ENCODE data around the gene GPRIN1.

The GPRIN1 gene

DNA sequence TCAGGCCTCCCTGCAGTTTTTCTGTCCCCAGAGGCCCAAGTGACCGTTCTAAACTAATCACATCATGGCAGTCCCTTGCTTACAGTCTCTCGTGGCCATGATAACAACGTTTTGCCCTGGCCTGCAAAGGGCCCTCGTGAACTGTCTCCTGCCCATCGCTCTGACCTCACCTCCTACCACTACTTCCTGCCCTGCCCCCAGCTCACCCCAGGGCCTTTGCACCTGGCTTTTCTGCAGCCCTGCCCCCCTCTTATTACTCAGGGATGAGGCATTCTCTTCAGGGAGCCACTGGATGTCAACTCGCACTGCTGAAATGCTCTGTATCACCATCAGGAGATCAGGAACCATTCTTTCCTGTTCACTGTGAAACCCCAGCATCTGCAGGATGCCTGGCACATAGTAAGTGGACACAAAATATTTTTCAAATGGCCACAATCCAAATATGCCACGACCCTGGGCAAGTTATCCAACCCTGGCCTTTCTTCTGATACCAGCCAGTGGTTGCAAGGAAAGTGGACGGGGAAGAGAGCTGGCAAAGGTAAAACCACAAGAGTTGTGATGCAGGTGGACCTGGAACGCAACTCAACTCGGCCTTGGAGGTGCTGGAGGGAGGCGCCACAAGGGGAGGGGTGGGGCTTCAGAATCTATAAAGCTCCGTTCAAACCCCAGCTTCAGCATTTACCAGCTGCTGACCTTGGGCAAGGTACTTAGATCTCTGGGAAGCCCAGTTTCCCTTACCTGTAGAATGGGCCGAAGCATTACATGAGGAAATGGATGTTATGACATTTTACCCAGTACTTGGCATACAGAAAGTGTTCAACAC lies 18.7 kb upstream of the GPRIN1 start (continued):
- no peak for TF ChIP-seq ZBTB49 (tag by site-specific recombination; IDR thresholded peaks at IDR 0.05; ENCODE audit: low read depth)
- peak; percentile 15; the same call in 1 of the 2 replicates for TF ChIP-seq ZNF664 (tag by site-specific recombination; IDR thresholded peaks at IDR 0.05)

DNA sequence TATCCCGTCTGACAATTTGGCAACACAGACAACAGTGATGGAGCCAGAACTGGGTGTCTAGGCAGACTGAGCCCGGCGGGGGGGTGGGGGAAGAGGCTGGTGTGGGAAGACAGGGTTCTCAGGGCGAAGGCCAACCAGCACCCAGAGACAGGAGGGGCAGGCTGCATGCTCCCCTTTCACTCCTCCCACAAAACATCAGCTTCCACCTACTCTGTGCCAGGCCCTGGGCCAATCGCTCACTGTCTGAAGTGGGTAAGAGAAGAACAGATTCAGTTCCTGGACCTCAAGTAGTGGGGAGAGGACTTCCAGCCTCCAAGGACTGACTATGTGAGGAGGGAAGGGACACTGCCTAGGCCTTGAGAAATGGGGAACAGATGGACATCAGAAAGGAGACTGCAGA lies 17.6 kb upstream of the GPRIN1 start:
- H3K27ac ChIP-seq (ENCODE audit: extremely low read depth, low read depth, low read length): no peak overlapping the region
- H3K4me3 ChIP-seq (ENCODE audit: low read depth, low read length): no peak overlapping the region
- H3K9me3 ChIP-seq (ENCODE audit: control insufficient read depth, insufficient read depth, low read depth, low read length): no peaks in the 10 kb centered on the region
- TF ChIP-seq ZFHX2 (tag by site-specific recombination; conservative IDR thresholded peaks at IDR 0.05) (peak; percentile 37; the same call in 1 of the 2 replicates), EGR2 (tag by site-specific recombination; IDR thresholded peaks at IDR 0.05; ENCODE audit: low read depth) (peak; percentile 18; the same call in 1 of the 2 replicates), GLIS1 (tag by site-specific recombination; IDR thresholded peaks at IDR 0.05) (no peak), ZBTB6 (tag by site-specific recombination; IDR thresholded peaks at IDR 0.05) (no peak)
- peaks cover 6% of the 10 kb centered on the region; the same call in 1 of the 2 replicates for H3K4me1 ChIP-seq (ENCODE audit: control insufficient read depth, insufficient read depth, low read length)
- H3K36me3 ChIP-seq (ENCODE audit: control insufficient read depth in 2 of 2, insufficient read depth in 1 of 2, low read length in 2 of 2): no peaks in the 10 kb centered on the region
- POLR2A ChIA-PET: no interaction called here
- CTCF ChIA-PET: interaction anchor here (1.0 kb wide), 1 partner anchor 30 kb away, joined by 4 read pairs; no protein-coding TSS in a partner anchor

DNA sequence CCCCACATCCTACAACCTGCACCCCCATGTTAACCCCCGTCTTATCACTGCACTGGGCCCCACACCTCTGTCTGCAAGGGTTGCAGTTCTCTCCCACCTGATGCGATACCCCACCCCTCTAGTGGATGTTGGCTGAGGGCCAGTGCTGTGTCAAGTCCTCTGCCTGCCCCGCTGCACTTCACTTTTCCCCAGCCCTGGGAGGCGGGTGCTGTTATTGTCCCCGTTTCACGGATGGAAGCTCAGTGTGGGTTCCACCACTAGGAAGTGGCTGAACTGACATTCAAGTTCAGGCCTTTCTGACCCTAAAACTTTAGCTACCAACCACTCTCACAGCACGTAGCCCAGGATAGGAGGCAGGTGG lies 16.9 kb upstream of the GPRIN1 start:
- ChIA-PET CTCF (interaction anchor here (1.0 kb wide), 1 partner anchor 31 kb away, joined by 4 read pairs; no protein-coding TSS in a partner anchor), POLR2A (no interaction called here)
- no peak; the same call in none of the 2 replicates for TF ChIP-seq ZFHX2 (tag by site-specific recombination; conservative IDR thresholded peaks at IDR 0.05)
- peak; percentile 55 for TF ChIP-seq GLIS1 (tag by site-specific recombination; IDR thresholded peaks at IDR 0.05)
- TF ChIP-seq, protein P1, sequence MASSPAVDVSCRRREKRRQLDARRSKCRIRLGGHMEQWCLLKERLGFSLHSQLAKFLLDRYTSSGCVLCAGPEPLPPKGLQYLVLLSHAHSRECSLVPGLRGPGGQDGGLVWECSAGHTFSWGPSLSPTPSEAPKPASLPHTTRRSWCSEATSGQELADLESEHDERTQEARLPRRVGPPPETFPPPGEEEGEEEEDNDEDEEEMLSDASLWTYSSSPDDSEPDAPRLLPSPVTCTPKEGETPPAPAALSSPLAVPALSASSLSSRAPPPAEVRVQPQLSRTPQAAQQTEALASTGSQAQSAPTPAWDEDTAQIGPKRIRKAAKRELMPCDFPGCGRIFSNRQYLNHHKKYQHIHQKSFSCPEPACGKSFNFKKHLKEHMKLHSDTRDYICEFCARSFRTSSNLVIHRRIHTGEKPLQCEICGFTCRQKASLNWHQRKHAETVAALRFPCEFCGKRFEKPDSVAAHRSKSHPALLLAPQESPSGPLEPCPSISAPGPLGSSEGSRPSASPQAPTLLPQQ (tag by site-specific recombination; IDR thresholded peaks at IDR 0.05): 0 out of 2 replicates have a peak, but pooled peaks have one; percentile 40
- no peak for TF ChIP-seq ZNF23 (tag by site-specific recombination; IDR thresholded peaks at IDR 0.05; ENCODE audit: borderline replicate concordance)
- TF ChIP-seq ZNF223 (tag by site-specific recombination; IDR thresholded peaks at IDR 0.05): 0 out of 2 replicates have a peak, but pooled peaks have one; percentile 46
- TF ChIP-seq KLF1 (tag by site-specific recombination; IDR thresholded peaks at IDR 0.05): peak; percentile 88
- no peak for TF ChIP-seq PRDM1 (tag by site-specific recombination; IDR thresholded peaks at IDR 0.05)
- TF ChIP-seq REST (tag by site-specific recombination; IDR thresholded peaks at IDR 0.05): no peak
- TF ChIP-seq ZNF777 (tag by site-specific recombination; IDR thresholded peaks at IDR 0.05; ENCODE audit: borderline replicate concordance): no peak
- peak; percentile 50 for TF ChIP-seq KLF17 (tag by site-specific recombination; IDR thresholded peaks at IDR 0.05)
- no peak for TF ChIP-seq ZNF157 (tag by site-specific recombination; IDR thresholded peaks at IDR 0.05)
- TF ChIP-seq ZNF76 (tag by site-specific recombination; IDR thresholded peaks at IDR 0.05; ENCODE audit: borderline replicate concordance, low read depth): no peak
- TF ChIP-seq ZNF394 (tag by site-specific recombination; IDR thresholded peaks at IDR 0.05; ENCODE audit: borderline replicate concordance): no peak
- no peak overlapping the region for H3K4me3 ChIP-seq (ENCODE audit: low read depth, low read length)
- H3K4me1 ChIP-seq (ENCODE audit: control insufficient read depth, insufficient read depth, low read length): peaks cover 6% of the 10 kb centered on the region; the same call in 1 of the 2 replicates
- H3K9me3 ChIP-seq (ENCODE audit: control insufficient read depth, insufficient read depth, low read depth, low read length): no peaks in the 10 kb centered on the region
- no peak overlapping the region for H3K27ac ChIP-seq (ENCODE audit: extremely low read depth, low read depth, low read length)
- H3K36me3 ChIP-seq (ENCODE audit: control insufficient read depth in 2 of 2, insufficient read depth in 1 of 2, low read length in 2 of 2): no peaks in the 10 kb centered on the region
